ENCODE measurements around the gene ELF2.
"Not testable (repeated sequence)": the region's sequence is repeated elsewhere in the genome, so short reads cannot be mapped to it uniquely, and the experiment has no call there.

Gene ELF2

DNA sequence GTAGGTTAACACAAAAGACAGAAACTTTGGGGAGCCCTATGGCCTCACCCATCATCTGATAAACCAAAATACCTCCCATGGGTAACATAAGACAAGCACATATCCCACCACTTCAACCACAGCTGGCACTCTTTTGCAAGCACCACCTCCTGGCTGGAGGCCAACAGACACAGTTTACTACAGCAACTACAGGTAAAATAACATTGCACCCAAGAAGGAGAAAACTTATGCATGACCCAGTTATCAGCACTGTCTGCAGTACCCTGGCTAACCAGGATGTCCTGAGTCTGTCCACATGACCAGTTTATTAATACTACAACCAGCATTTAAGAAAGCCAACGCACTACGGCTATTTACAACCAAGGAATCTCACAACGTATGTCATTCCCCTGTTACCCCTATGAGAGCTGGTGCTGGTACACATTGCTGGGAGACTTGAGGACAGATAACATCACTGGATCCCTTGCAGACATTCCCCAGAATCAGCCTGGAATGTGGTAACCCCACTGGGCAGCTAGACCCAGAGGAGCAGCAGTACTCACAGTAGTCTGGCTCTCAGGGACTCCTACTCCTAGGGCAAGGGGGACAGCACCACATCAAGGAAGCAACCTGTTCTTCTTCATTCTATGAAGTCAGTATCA is 32.0 kb downstream of the ELF2 start:
- no peak for DNase-seq (ENCODE audit: low read depth in 3 of 3)

DNA sequence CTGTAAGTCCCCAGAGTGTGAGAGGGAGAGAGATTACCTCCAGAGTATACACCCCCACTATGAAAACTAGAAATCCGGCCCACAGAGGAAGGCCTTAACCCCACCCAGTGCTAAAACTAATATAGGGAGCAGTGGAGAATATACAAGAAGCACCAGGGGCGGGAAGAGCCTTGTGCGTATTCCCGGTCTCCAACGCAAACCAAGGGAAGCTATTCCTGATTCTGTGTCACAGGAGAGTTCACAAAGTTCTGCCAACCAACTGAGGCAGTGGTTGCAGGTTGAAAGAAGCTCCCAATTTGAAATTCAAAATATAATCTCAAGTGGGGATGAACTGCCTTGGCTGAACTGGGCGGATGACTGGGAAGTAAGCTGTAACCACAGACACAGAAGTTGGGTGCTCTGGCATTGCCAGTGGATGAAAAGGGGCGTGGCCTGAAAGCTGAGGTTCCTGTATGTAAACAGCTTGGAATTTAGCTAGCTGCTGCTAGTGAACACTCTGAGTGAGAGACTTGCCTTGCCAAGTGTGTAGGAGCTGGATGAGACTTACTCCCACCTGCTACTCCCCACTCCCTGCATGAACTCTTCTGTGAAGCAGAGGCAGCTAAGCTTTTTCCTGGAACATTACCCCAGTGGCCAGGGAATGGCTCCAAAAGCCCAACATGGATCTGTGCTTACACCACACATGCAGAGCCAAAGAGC is 32.7 kb downstream of the ELF2 start:
- DNase-seq (ENCODE audit: low read depth in 3 of 3) = no peak

DNA sequence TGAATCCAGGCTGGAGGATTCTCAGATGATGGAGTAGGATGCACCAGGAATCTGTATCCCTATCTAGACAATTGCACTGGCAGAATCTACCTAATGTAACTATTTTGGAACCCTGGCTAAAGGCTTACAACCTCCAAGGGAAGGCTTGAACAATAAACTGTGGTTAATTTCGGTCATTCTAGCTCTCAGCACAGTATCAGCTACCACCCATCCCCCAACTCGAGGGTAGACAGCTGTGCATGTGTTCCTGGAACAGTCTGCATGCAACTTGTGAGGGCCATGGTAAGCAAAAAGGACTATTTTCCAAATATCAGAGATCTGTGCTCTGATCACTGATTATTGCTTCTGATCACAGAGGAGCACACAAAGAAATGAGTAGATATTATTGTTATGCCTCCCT is 34.0 kb downstream of the ELF2 start:
- DNase-seq (ENCODE audit: low read depth in 3 of 3) = no peak

DNA sequence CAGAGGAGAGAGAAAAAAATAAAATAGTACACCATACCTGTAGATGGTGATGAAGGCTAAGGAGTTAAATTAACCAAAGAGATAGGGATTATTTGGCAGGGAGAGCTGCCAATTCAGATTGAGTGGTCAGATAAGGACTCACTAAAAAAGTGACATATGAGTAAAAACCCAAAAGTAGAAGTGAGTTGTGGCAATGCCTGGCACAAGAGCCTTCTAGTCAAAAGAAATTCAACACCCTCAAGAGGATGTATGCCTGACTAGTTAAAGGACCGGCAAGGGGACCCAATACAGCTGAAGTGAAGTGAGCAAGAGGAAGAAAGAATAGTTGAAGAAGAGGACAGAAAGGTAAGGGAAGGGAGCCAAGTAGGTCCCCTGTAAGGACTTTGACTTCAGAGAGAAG is 34.9 kb downstream of the ELF2 start:
- DNase-seq (ENCODE audit: low read depth in 3 of 3) = no peak

DNA sequence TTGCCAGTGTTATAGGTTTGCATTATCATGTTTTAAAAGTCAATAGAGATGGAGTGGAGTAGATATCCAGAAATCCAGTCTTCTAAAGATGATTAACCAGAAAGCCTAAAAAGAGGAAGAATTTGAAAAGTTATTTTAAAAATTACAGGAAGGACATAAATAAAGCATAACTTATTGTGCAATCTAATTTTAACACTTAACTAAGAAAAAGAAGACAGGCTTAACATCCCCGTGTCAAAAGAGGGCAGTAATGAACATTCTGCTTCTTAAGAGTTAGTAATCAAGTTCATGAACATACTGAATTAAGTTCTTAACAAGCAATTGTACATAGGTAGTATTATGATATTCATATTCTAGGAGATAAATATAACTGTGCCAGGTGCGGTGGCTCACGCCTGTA is 39.3 kb downstream of the ELF2 start:
- no peak for DNase-seq (ENCODE audit: low read depth in 3 of 3)

DNA sequence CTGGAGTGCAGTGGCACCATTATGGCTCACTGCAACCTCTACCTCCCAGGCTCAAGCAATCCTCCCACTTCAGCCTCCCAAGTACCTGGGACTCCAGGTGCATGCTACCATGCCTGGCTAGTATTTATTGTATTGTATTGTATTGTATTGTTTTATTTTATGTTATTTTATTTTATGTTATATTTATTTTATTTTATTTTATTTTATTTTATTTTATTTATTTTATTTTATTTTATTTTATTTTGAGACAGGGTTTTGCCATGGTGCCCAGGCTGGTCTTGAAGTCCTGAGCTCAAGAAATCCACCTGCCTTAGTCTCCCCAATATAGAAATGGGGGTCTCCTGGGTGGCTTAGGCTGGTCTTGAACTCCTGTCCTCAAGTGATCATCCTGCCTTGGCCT is 42.6 kb downstream of the ELF2 start:
- DNase-seq (ENCODE audit: low read depth in 3 of 3) = no peak

DNA sequence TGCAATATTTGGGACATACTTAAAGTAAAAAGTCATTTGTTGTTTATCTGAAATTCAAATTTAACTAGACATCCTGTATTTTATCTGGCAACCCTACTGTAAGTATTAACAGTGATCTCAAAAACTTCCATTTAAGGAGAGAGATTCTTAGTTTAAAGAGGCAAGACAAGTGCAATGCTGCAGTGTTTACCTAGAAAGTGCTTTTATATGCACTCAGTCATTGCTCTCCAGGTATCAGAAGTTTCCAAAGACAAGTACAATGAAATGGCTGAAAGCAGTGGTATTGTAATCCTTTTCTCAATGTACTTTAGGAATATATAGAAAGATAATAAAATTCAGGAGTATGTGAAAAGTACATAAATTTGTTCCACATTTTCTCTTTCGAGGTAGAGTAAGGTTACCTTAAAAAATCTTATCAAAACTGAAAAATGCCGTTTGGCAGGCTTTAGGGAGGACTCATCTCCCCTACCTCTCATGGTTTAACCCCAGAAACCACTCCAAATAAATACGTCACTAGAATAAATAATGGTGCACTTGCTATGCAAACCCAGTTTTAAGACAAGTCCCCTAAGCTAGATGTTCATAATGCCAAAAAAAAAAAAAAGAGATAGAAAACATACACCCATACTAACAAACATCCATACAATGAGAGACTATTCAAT is 45.7 kb downstream of the ELF2 start:
- no peak for DNase-seq (ENCODE audit: low read depth in 3 of 3)

DNA sequence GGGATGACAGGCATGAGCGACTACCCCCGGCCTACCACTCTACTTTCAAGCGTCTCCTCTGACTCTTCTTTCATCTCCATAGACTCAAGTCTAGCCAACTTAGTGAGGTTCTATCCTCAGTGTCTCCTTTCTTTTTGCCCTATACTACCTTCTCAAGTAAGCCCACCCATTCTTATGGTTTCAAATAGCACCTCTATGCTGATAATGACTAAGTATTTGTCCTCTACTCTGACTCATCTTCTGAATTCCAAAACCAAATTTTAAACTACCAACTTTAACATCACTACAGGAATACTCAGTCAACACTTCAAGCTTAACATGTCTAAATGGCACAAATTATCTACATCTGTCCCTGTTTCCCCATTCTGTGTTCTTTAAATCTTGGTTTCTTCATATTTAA is 47.8 kb downstream of the ELF2 start:
- DNase-seq (ENCODE audit: low read depth in 3 of 3) = no peak

DNA sequence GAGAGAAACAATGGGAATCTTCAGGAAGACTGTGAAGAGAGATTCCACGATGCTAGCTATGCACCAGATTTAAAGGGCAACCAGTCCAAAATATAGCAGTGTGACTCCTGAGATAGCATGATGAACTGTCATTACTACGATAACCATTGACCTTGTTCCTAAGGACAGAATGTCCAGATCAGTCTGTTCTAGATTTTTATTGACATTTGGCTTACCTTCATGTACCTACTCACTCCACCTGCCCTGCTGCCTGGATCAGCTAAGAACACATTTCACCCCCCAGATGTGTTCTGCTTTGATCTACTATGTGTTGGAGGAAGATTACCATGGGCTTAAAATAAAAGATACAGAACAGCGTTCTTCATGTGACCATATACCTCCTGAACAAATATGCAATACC is 50.1 kb downstream of the ELF2 start:
- DNase-seq (ENCODE audit: low read depth in 3 of 3) = no peak

DNA sequence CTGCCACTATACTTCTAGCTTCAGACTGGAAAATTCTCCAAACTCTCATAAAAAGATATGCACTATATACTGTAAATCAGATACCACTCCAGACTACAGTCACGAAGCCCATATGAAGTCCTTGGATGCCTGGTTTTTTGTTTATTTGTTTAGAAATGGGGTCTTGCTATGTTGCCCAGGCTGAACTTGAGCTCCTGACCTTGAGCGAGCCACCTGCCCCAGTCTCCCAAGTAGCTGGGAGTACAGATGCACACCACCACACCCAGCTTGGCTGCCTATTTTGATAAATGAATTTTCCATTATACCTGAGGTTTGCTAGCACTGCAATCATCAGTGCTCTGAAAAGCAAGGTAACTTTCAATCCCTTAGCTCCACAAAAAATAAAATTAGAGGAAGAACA is 53.1 kb downstream of the ELF2 start:
- DNase-seq (ENCODE audit: low read depth in 3 of 3) = no peak

DNA sequence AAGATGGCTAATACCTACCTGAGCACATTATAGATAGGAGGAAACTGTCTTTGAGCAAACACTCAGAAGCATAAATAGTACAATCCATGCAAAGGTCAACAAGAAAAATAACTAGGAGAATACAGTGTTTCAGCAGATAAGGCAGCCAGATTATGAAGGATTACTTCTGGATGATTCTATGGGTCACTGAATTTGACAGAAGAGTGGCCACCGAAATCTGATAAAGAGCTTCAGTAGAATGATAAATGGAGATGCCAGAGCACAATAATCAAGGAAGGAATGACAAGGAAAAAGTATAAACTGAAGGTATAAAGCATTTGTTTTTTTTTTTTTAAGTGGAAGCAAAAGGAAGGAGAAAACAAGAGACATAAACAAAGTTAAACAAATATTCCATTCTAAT is 58.7 kb downstream of the ELF2 start:
- no peak for DNase-seq (ENCODE audit: low read depth in 3 of 3)

DNA sequence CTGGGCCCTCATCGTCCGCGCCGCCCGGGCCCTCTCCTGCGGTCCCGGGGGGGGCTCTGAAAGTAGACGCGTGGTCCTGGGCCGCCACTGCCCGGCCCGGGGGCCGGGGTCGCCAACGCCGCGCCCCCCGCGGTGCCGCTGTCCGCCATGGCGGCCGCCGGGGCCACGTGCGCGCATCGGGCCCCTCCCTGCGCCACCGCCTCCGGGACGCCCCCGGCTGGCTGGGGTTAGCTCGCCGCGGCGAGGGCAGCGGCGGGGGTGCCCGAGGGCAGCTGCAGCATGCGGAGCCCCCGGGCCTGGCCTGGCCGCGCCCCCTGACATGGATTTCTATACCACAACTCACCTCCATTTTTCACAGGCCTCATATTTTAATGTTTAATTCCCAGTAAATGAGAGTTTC is 61.8 kb downstream of the ELF2 start:
- DNase-seq (ENCODE audit: low read depth in 3 of 3) = no peak

DNA sequence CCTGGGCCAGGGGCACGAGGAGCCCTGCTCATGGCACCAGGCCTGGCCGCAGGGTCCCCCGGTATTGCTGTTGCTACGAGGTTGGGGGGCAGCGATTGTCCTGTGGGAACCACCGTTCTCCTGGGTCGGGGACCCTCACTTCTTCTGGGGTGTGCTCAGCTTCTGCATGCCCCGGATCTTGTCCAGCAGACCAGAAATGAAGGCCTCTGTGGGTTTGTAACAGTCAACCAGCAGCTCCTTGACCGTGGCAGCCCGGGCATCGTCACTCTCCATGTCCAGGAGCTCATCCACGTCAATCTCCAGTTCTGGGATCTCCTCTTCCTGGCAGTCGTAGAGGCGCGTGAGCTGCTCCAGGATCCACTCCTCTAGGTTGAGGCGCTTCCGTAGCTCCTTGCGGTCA is 62.2 kb downstream of the ELF2 start:
- not testable (repeated sequence) for DNase-seq (ENCODE audit: low read depth in 3 of 3)

DNA sequence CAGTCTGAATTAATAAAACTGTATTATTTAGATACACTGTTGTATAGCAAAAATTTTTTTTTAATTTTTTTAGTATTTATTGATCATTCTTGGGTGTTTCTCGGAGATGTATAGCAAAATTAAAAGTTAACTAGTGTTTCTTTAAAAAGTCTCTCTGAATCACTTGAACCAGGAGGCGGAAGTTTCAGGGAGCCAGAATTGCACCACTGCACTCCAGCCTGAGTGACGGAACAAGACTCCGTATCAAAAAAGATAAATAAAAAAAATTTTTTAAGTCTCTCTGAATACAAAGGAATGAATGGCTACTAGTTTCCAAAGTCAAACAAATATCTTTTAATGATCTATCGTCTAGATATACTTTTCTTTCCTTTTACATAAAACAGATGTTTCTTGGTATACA is 64.4 kb downstream of the ELF2 start:
- DNase-seq (ENCODE audit: low read depth in 3 of 3) = no peak

DNA sequence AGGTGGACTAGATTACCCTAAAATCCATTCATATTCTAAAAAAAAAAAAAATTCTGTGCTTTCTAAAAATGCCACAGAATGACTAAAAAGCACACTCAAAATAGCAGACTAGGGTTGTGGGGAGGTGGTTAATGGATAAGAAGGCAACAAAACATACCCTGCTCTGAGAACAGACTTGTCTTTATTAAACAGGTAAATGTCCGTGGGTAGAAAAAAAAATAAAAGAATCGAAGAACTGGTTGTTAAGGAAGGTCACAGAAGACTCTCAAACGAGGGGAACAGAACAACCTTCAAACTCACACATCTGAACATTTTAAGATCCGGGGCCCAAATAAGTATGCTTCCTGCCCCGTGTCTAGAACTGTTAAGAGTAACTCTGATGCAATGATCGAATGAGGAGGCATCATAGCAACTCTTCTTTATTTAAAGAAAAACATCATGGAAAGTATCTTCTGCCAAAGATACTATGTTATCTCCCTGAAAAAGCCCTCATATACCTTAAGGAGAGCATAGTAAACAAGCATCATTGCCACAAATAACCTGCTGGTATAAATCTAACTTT is 68.4 kb downstream of the ELF2 start:
- no peak for DNase-seq (ENCODE audit: low read depth in 3 of 3)

DNA sequence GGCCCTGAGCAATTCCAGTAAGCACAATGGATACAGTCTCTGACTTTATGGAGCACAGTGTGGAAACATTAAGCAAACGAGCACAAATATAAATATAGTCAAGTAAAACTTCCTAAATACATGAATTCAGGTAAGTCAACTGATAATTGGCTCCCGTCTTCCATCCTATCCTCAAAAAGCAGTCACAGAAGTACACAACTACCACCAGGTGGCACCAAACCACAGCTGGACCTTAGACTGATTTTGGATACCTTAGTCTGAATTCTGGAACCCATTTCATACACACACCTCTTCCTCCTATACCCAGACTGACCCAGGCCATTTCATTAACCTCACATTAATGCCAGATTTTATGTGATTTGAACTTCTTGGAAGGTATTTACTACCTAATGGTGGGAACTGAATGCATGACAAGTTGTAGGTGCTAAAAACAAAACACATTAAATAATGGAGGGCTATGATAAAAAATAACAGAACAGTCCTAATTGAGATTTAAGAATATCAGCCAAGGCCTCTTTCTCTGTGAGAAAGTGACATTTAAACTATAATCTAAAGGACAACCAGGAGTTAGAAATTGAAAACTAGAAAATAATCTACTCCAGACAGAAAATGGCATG is 77.5 kb downstream of the ELF2 start:
- peak; percentile 33 to 65 (median 51) for DNase-seq (ENCODE audit: low read depth in 3 of 3)

DNA sequence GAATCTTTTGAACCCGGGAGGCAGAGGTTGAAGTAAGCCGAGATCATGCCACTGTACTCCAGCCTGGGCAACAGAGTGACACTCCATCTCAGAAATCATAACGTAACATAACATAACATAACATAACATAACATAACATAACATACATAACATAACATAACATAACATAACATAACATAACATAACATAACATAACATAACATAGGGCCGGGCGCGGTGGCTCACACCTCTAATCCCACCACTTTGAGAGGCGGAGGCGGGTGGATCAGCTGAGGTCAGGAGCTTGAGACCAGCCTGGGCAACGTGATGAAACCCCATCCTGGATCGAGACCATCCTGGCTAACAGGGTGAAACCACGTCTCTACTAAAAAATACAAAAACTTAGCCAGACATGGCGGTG is 84.7 kb downstream of the ELF2 start:
- DNase-seq (ENCODE audit: low read depth in 3 of 3) = no peak

DNA sequence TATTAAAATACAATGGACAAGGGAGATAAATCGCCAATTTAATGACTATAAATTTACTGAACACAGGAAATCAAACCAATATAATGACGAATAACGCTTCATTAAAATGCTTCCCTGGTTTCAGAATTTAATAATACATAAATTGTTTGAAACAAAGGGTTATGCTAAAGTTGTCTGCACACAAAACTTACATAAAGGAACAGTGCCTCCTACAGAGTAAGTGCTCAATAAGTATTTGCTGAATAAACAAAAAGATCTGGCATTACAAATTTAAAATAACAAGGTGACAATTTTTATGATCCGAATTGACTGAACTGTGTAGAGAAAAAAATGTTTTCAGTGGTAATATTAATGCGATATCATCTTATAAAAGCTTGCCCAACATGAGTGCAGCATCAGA is 91.9 kb downstream of the ELF2 start:
- DNase-seq (ENCODE audit: low read depth in 3 of 3) = no peak

DNA sequence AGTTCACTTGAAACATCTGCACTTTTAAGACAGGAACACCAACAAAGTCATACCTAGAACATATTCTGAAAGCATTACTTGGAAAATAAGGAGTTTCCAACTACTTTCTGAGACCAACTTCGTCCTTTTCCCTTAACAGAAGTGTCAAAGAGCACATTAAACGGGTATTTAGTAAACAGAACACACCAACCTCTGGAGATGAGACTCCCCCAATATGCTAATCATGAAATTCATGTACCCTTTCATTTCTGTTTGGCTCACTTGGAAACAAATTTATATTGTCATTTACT is 92.3 kb downstream of the ELF2 start:
- DNase-seq (ENCODE audit: low read depth in 3 of 3) = no peak

DNA sequence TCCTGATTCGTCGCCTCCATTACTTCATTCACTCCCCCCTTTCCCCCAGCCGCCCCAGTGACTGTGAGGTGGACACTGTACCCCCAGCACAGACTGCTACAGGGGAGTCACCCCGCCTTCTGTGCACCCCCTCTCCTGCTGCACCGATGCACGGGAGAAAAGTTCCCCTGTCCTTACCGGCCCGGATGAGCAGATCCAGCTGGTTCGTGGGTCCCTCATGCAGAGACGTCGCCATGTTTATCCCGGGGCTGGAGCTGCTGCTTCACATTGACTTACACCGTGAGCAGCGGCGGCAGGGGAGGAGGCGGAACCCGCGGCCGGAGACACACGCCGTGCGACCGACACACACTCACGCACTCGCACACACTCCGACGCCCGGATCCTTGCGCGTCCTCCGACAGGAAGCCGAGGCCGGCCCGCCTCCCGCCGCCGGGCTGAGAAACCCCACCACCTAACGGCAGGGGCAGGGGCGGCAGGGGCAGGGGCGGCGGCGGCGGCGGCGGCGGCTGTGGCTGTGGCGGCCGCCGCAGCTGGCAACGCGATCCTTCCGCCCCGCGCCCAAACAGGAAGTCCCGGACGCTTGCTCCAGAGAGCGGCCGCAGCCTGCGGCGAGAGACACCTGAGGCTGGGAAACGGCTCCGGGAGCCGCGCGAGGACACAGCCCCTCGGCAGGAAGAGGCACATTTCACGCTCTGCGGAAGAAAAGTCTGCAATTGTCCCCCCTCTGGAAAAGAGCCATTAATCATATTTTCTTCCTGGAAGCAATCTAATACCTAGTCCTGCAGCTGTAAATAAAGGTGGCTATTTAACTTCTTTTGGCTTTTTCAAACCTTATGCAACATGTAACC is 92.8 kb downstream of the ELF2 start:
- DNase-seq (ENCODE audit: low read depth in 3 of 3) = peak; percentile 73 to 81 (median 74)

DNA sequence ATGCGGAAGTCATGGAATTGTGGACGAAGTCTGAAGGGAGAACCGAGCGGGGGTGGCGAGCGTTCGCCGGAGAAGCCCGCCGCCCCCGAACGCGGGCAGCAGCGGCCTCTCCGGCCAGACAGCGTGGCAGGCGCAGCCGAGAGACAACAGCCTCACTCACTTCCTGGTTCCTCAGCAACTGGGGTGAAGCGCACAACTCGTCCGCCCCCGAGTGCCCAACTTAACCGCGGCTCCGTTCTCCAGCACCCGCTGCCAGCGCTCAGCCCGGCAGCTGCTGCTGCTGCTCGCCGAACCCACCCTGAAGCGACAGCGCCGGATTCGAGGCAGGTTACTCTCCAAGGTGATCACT is 93.4 kb downstream of the ELF2 start:
- peak; percentile 36 to 55 (median 40) for DNase-seq (ENCODE audit: low read depth in 3 of 3)
